Heart left ventricle (tissue), 16 donors: ENCODE data around the gene L3MBTL3. TPM values are rescaled to one million over a fixed set of nuclear protein-coding genes. Genes with fewer than 3 reads are reported as not detected.
A peak's percentile ranks its signal among the peaks of the same experiment; 100 is the strongest.

Source experiments
- ATAC-seq, 4 donors: fragments of 200-7000 bp; cut with Tn5 transposase; one replicate each; pipeline ENCODE4 v1.9.1; 2020 to 2022; ENCODE audit warnings: moderate library complexity in 4 of 4, mild to moderate bottlenecking in 3 of 4, moderate number of reproducible peaks in 1 of 4
- DNase-seq, 5 donors: peaks; one replicate each; pipeline ENCODE4 v3.0.0-alpha.2; 2020
- H3K27ac ChIP-seq, 12 donors: fragments of 200-600 bp; sonication (generic) in 4 of 12; one replicate each; pipeline versions ENCODE4 v1.5.0 to v1.8.0; 2016 to 2022; ENCODE audit warnings: mild to moderate bottlenecking in 2 of 12
- H3K27me3 ChIP-seq, 9 donors: fragments of 200-600 bp; sonication (generic) in 2 of 9; one replicate each; pipeline versions ENCODE4 v1.5.1 to v1.8.0; 2016 to 2022; ENCODE audit warnings: mild to moderate bottlenecking in 3 of 9
- H3K36me3 ChIP-seq, 9 donors: fragments of 200-600 bp; sonication (generic) in 2 of 9; one replicate each; pipeline versions ENCODE4 v1.5.0 to v1.8.0; 2018 to 2022; ENCODE audit warnings: mild to moderate bottlenecking in 2 of 9
- H3K4me1 ChIP-seq, 12 donors: fragments of 200-600 bp; sonication (generic) in 4 of 12; one replicate each; pipeline versions ENCODE4 v1.5.0 to v1.8.0; 2016 to 2022; ENCODE audit warnings: mild to moderate bottlenecking in 3 of 12
- H3K4me3 ChIP-seq, 12 donors: fragments of 200-600 bp; sonication (generic) in 4 of 12; one replicate each; pipeline versions ENCODE4 v1.5.0 to v1.8.0; 2017 to 2022; ENCODE audit warnings: mild to moderate bottlenecking in 9 of 12, moderate library complexity in 4 of 12
- H3K9me3 ChIP-seq, 12 donors: fragments of 200-600 bp; sonication (generic) in 4 of 12; one replicate each; pipeline versions ENCODE4 v1.5.0 to v1.8.0; 2016 to 2022; ENCODE audit warnings: mild to moderate bottlenecking in 1 of 12
- CTCF ChIP-seq, 12 donors: fragments of 200-600 bp; sonication (generic) in 4 of 12; IDR thresholded peaks; one replicate each; pipeline versions ENCODE4 v1.5.0 to v1.8.0; 2018 to 2022; ENCODE audit warnings: antibody characterized with exemption in 12 of 12, mild to moderate bottlenecking in 5 of 12
- POLR2A ChIP-seq, 2 donors: fragments of 450-650 bp; IDR thresholded peaks; one replicate each; pipeline ENCODE4 v1.6.1; 2017; ENCODE audit warnings: antibody characterized with exemption in 2 of 2, mild to moderate bottlenecking in 2 of 2, moderate library complexity in 2 of 2
- WGBS, 4 donors: extraction: QIAGEN DNeasy Blood & Tissue Kit in 2 of 4; methylation state at CpG; one replicate each; pipeline versions ENCODE4 v1.1.5 to v1.1.7; 2013 to 2018; 5-methylcytosine and 5-hydroxymethylcytosine counted together
- intact Hi-C, 10 donors: fragments of 100-400 bp; cut with DNase I; formaldehyde crosslinking; loops; one replicate each; pipeline versions ENCODE4 v1.11.1 to v1.14.2; 2022
- polyA plus RNA-seq, 2 donors: library from polyadenylated mRNA; stranded (reverse); fragments of 200-250 nt; gene quantifications; one replicate each; pipeline ENCODE4 v1.2.3, GENCODE V29; 2013
- total RNA-seq, 9 donors: library from RNA; depleted of rRNA in 2 of 9; stranded (reverse); fragments of >200 nt in 2 of 9; fragmentation: NEBNext Ultra II Directional in 3 of 9; extraction: Animal tissue kit (Norgen Biotek cat#: 25700) in 3 of 9; gene quantifications; one replicate each; pipeline versions ENCODE4 v1.1.0 to v1.2.4, GENCODE V29; 2016 to 2023
- donor health status: ischemic (EF 13 %, LVEDD 7.1; RV severe dilation, severe dysfunction).
- donor health status: healthy with polysubstance abuse.
- donor health status: DM: no; HTN: yes; CAD: no.
- donor health status: DM: no; HTN: no; CAD: no.
- donor health status: ischemic (EF 25% LVEDD 6.9; RV normal size, moderate dysfunction).
- donor health status: ischemic (EF 25% LVEDD 5.7; RV mildly dilated, moderate dysfunction).
- donor health status: healthy.
- donor health status: DM: yes; HTN: yes; CAD: no.
- donor health status: ischemic (EF 35%, LVEDD 5.7; RV mildly dilated, moderate dysfunction).
- donor health status: nonischemic (EF 11% LVEDD 7.7; RV severe dilation, severe dysfunction).
- donor health status: DM: yes; HTN: yes; CAD: no.
- donor health status: PGD.
- donor health status: ischemic (EF 29% LVEDD 5.4; RV normal size, mild dysfunction).
- donor health status: nonischemic (EF 23%, LVEDD 6.1; RV moderate dilation, normal function).

The L3MBTL3 gene
- total and polyA plus RNA-seq, 11 donors: 0.53 to 4.9 (median 2.0) TPM

GRCh38 chr6:130069485-130069884, 51.1 kb downstream of the L3MBTL3 start:
- H3K4me3 ChIP-seq: no peak overlapping the region
- H3K27me3 ChIP-seq: no peaks in the 10 kb centered on the region
- H3K9me3 ChIP-seq: no peaks in the 10 kb centered on the region
- intact Hi-C loops: no loop called here
- H3K27ac ChIP-seq: no peak overlapping the region
- DNase-seq: no peak
- peak in 1 of 4 donors; percentile 76 for ATAC-seq
- H3K36me3 ChIP-seq: peaks cover 0 to 29% (median 0%) of the 10 kb centered on the region in 9 donors
- no peaks in the 10 kb centered on the region for H3K4me1 ChIP-seq
- 62 to 77% (median 74%) methylated on average over 4 of the region's 4 CpGs for WGBS, 4 donors
- TF ChIP-seq POLR2A (IDR thresholded peaks at IDR 0.05) (no peak), CTCF (IDR thresholded peaks at IDR 0.05) (no peak)

- WGBS, 4 donors: 78 to 87% (median 80%) methylated on average over 2 of the region's 2 CpGs
- intact Hi-C loops: no loop called here
- DNase-seq (no peak), ATAC-seq (peak in 1 of 4 donors; percentile 31)
- Histone ChIP-seq H3K4me1 (no peaks in the 10 kb centered on the region), H3K27ac (no peak overlapping the region), H3K27me3 (no peaks in the 10 kb centered on the region), H3K36me3 (peaks cover 0 to 29% (median 0%) of the 10 kb centered on the region in 9 donors), H3K9me3 (no peaks in the 10 kb centered on the region), H3K4me3 (no peak overlapping the region)
- no peak for TF ChIP-seq POLR2A (IDR thresholded peaks at IDR 0.05)
- TF ChIP-seq CTCF (IDR thresholded peaks at IDR 0.05): no peak
These were observed 51.9 kb downstream of the L3MBTL3 start for GRCh38 chr6:130070326-130070725.

GRCh38 chr6:130070792-130071191, 52.4 kb downstream of the L3MBTL3 start:
- ATAC-seq (no peak), DNase-seq (no peak)
- WGBS, 4 donors: 81 to 83% (median 82%) methylated on average over 6 of the region's 6 CpGs
- no peak overlapping the region for H3K4me3 ChIP-seq
- TF ChIP-seq CTCF (IDR thresholded peaks at IDR 0.05): no peak
- TF ChIP-seq POLR2A (IDR thresholded peaks at IDR 0.05): no peak
- no peaks in the 10 kb centered on the region for H3K9me3 ChIP-seq
- H3K36me3 ChIP-seq: peaks cover 0 to 29% (median 0%) of the 10 kb centered on the region in 9 donors
- H3K27me3 ChIP-seq: no peaks in the 10 kb centered on the region
- no peaks in the 10 kb centered on the region for H3K4me1 ChIP-seq
- H3K27ac ChIP-seq: no peak overlapping the region
- intact Hi-C loops: no loop called here

GRCh38 chr6:130075879-130076460, 57.6 kb downstream of the L3MBTL3 start:
- Histone ChIP-seq H3K36me3 (peaks cover 0 to 15% (median 3%) of the 10 kb centered on the region in 9 donors), H3K9me3 (no peaks in the 10 kb centered on the region), H3K4me1 (peaks cover 0 to 8% (median 0%) of the 10 kb centered on the region in 12 donors), H3K4me3 (no peak overlapping the region), H3K27me3 (no peaks in the 10 kb centered on the region), H3K27ac (no peak overlapping the region)
- TF ChIP-seq CTCF (IDR thresholded peaks at IDR 0.05): no peak
- TF ChIP-seq POLR2A (IDR thresholded peaks at IDR 0.05): no peak
- 75 to 92% (median 87%) methylated on average over 3 of the region's 3 CpGs for WGBS, 4 donors
- intact Hi-C loops: no loop called here
- DNase-seq: no peak
- no peak for ATAC-seq
